Astrocyte of the cerebellum (primary cell): ENCODE data around the gene WSCD1.

Source experiments
- DNase-seq: peaks from one replicate; pipeline ENCODE4 v3.0.0-alpha.2; 2011; ENCODE audit warnings: low read depth
- H3K4me3 ChIP-seq: 2 replicates; pipeline ENCODE4 v1.5.1; 2011; ENCODE audit warnings: mild to moderate bottlenecking, low read depth, low read length, moderate library complexity
- in situ Hi-C: cut with HindIII; loops from 2 replicates; pipeline ENCODE4 v1.10.0; 2017; ENCODE audit warnings: low sequenced_read_pairs
- TF ChIP-seq, protein P1 (sequence below): IDR thresholded peaks from 2 replicates; pipeline ENCODE4 v1.5.1; 2012; ENCODE audit warnings: low read length, low read depth, moderate library complexity, mild to moderate bottlenecking; ENCODE audit errors: missing control alignments

Gene WSCD1

GRCh38 chr17:6105649-6106007 lies 35.4 kb downstream of the WSCD1 start:
- no peak for DNase-seq
- H3K4me3 ChIP-seq = no peak overlapping the region
- in situ Hi-C loops = no loop called here
- TF ChIP-seq, protein P1, sequence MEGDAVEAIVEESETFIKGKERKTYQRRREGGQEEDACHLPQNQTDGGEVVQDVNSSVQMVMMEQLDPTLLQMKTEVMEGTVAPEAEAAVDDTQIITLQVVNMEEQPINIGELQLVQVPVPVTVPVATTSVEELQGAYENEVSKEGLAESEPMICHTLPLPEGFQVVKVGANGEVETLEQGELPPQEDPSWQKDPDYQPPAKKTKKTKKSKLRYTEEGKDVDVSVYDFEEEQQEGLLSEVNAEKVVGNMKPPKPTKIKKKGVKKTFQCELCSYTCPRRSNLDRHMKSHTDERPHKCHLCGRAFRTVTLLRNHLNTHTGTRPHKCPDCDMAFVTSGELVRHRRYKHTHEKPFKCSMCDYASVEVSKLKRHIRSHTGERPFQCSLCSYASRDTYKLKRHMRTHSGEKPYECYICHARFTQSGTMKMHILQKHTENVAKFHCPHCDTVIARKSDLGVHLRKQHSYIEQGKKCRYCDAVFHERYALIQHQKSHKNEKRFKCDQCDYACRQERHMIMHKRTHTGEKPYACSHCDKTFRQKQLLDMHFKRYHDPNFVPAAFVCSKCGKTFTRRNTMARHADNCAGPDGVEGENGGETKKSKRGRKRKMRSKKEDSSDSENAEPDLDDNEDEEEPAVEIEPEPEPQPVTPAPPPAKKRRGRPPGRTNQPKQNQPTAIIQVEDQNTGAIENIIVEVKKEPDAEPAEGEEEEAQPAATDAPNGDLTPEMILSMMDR = no peak

- TF ChIP-seq, protein P1 = no peak
- in situ Hi-C loops = no loop called here
- H3K4me3 ChIP-seq = no peak overlapping the region
- DNase-seq = no peak
These were observed 36.0 kb downstream of the WSCD1 start for GRCh38 chr17:6106212-6106611.

DNA sequence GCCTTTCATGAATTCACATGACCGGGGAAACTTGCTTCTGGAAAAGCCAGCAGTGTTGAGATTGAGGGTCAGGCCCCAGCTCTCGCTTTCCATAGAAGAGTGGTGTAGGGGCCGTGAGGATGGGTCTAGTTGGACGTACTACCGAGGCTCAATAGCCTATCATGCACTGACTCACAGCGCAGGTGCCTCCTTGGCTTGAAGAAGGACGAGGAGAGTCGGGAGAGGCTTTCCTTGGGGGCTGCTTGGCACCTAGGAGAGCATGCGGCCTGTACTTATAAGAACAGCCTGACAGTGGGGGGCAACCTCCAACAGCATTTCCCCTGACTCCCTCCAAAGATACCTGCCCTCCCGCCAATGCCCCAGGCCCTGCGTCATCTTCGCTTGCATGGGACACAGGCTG lies 37.6 kb downstream of the WSCD1 start:
- no peak for DNase-seq
- no peak overlapping the region for H3K4me3 ChIP-seq
- TF ChIP-seq, protein P1 = no peak
- in situ Hi-C loops = no loop called here

- H3K4me3 ChIP-seq = no peak overlapping the region
- TF ChIP-seq, protein P1 = no peak
- no peak for DNase-seq
- in situ Hi-C loops = no loop called here
These were observed 38.2 kb downstream of the WSCD1 start for GRCh38 chr17:6108382-6108781.

DNA sequence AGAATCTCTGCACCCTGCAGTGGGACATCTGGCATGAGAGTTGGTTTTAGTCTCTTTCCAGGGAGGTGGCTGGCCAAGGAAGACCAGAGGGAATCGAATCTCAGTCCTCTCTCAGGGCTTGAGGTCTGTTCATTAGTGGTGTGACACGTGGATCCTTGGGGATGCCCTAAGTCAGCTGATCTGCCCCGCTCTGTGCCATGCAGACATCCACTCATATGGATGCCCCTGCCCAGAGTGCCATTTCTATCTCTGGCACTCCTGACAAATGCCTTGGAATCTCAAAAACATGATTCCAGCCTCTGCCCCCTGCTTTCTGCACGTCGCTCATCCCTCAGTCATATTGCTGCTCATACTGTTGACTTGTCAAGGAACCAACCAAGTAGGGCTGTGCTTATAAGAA lies 38.8 kb downstream of the WSCD1 start:
- H3K4me3 ChIP-seq = no peak overlapping the region
- DNase-seq = no peak
- TF ChIP-seq, protein P1 = no peak
- in situ Hi-C loops = no loop called here

DNA sequence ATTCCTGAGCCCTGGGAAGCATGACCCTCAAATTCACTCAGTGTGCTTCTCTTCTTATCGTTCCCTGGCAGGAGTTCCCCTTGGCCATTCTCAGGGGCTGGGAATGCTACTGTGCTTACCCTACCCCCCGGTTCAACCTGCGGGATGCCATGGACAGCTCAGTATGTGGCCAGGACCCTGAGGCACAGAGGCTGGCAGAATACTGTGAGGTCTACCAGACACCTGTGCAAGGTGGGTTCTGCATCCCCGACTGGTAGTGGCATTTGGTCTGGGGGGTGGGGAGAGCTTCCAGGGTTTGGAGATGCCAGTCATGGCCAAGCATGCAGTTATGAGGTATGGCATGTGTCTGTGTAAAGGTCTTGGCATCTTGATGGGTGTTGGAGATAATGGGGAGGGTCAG lies 39.4 kb downstream of the WSCD1 start:
- TF ChIP-seq, protein P1 = no peak
- no peak for DNase-seq
- no peak overlapping the region for H3K4me3 ChIP-seq
- in situ Hi-C loops = no loop called here

DNA sequence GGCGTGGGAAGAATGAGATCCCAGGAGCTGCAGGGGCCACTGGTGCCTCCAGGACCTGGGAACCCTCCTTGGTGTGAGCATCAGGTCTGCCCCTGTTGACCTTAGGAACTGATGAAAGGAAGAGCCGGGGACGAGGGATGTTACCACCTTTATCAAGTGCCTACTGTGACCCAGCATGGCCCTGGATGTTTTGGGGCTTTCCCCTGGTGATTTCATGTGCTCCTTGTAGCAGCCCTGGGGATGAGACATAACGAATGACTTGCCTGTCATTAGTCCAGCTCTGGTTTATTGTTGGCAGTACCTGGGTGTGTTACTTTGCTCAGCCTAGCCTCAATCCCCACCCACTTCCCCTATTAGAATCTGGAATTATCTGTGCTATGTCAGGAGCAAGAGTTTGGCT lies 39.9 kb downstream of the WSCD1 start:
- DNase-seq = no peak
- in situ Hi-C loops = no loop called here
- no peak overlapping the region for H3K4me3 ChIP-seq
- TF ChIP-seq, protein P1 = no peak
